HepG2 (cell line): Measurements from ENCODE around the gene TMEM184B. TPM values are rescaled to one million over a fixed set of nuclear protein-coding genes. Genes with fewer than 3 reads are reported as not detected.

Source experiments
- ATAC-seq: fragments of 200-7000 bp; cut with Tn5 transposase; 3 replicates; pipeline ENCODE4 v1.9.1; 2020; ENCODE audit warnings: mild to moderate bottlenecking, moderate library complexity
- BruUV-seq: library from RNA; stranded (reverse); fragments of 400-500 nt; replicated peaks from 2 replicates; lab custom pipeline; 2021; lab: Mats Ljungman, UMichigan
- CTCF ChIA-PET: fragments of 300-600 bp; formaldehyde crosslinking; extraction: SDS; loops from one replicate; lab custom pipeline; 2021; ENCODE audit warnings: low total read pairs, inconsistent platforms, low intra/inter-chr PET ratio; lab: Yijun Ruan, JAX
- POLR2A ChIA-PET: fragments of 350-600 bp; sonication (Branson Sonifier 250); formaldehyde crosslinking; loops from one replicate; lab custom pipeline; 2020; ENCODE audit warnings: antibody characterized with exemption, inconsistent platforms; lab: Yijun Ruan, JAX
- DNase-seq: peaks from one replicate; pipeline ENCODE4 v3.0.0-alpha.2; 2015; ENCODE audit warnings: low spot score
- FAIRE-seq: peaks from 3 replicates; lab custom pipeline; 2011; peaks lifted over from hg19 to GRCh38; lab: Jason Lieb, UNC
- H2AFZ ChIP-seq: one replicate; pipeline ENCODE4 v1.6.1; 2011; ENCODE audit warnings: low read length, inconsistent platforms
- H3K27ac ChIP-seq: fragments of 300-600 bp; 3 replicates; pipeline ENCODE4 v1.8.0; 2011; ENCODE audit warnings: mixed run types, mild to moderate bottlenecking, mixed read lengths, low read length, inconsistent platforms; ENCODE audit not compliant: insufficient read depth; ENCODE audit errors: extremely low read length
- H3K27me3 ChIP-seq, 2 experiments: fragments of 200-600 bp in 1 of 2; 2 replicates in 1 of 2; 3 replicates in 1 of 2; pipeline versions ENCODE4 v1.6.0 to v1.8.0; 2011; ENCODE audit warnings: low read length in 2 of 2, mild to moderate bottlenecking in 2 of 2, moderate library complexity in 2 of 2, inconsistent platforms in 1 of 2; ENCODE audit not compliant: insufficient read depth in 2 of 2, control insufficient read depth in 1 of 2
- H3K36me3 ChIP-seq, 2 experiments: fragments of 200-600 bp in 1 of 2; replicated peaks in 1 of 2; 2 replicates in 1 of 2; 3 replicates in 1 of 2; pipeline versions ENCODE4 v1.5.1 to v1.8.0; 2011; ENCODE audit warnings: low read length in 2 of 2, inconsistent platforms in 1 of 2; ENCODE audit not compliant: insufficient read depth in 2 of 2, control insufficient read depth in 1 of 2
- H3K4me1 ChIP-seq: 2 replicates; pipeline ENCODE4 v1.5.1; 2012; ENCODE audit warnings: low read length, inconsistent platforms; ENCODE audit not compliant: insufficient read depth
- H3K4me2 ChIP-seq: 2 replicates; pipeline ENCODE4 v1.6.0; 2011; ENCODE audit warnings: low read depth, low read length, inconsistent platforms
- H3K4me3 ChIP-seq, 3 experiments: fragments of 200-600 bp in 1 of 3; sonication (generic), shearing (Covaris generic) in 1 of 3; replicated peaks in 1 of 3; 2 replicates each; pipeline ENCODE4 v1.5.1; 2011 to 2016; ENCODE audit warnings: low read length in 3 of 3, inconsistent platforms in 2 of 3, low read depth in 2 of 3, mild to moderate bottlenecking in 2 of 3, control low read depth in 1 of 3, mixed read lengths in 1 of 3; ENCODE audit not compliant: insufficient read depth in 1 of 3
- H3K79me2 ChIP-seq: one replicate; pipeline ENCODE4 v1.6.1; 2011; ENCODE audit warnings: low read length, inconsistent platforms; ENCODE audit not compliant: insufficient read depth
- H3K9ac ChIP-seq: 2 replicates; pipeline ENCODE4 v1.6.0; 2011; ENCODE audit warnings: mild to moderate bottlenecking, low read depth, low read length, inconsistent platforms; ENCODE audit not compliant: insufficient read depth
- H3K9me3 ChIP-seq: 2 replicates; pipeline ENCODE4 v1.5.1; 2012; ENCODE audit warnings: mild to moderate bottlenecking, low read length
- H4K20me1 ChIP-seq: 2 replicates; pipeline ENCODE4 v1.6.0; 2011; ENCODE audit warnings: inconsistent platforms, mild to moderate bottlenecking, low read length, moderate library complexity; ENCODE audit not compliant: insufficient read depth
- HNF1B ChIP-seq: sonication (generic); formaldehyde crosslinking; IDR thresholded peaks from 2 replicates; pipeline ENCODE4 v1.5.1; 2020; ENCODE audit warnings: mild to moderate bottlenecking, moderate library complexity, missing genetic modification reagents
- MYNN ChIP-seq: sonication (generic); formaldehyde crosslinking; IDR thresholded peaks from 2 replicates; pipeline ENCODE4 v1.4.0; 2020; ENCODE audit warnings: mild to moderate bottlenecking, low read depth, missing genetic modification reagents
- NR2F2 ChIP-seq: IDR thresholded peaks from 2 replicates; pipeline ENCODE4 v1.6.1; 2012; ENCODE audit warnings: low read depth, inconsistent platforms, borderline replicate concordance
- REXO4 ChIP-seq: sonication (generic); formaldehyde crosslinking; IDR thresholded peaks from 2 replicates; pipeline ENCODE4 v1.8.0; 2022; ENCODE audit warnings: missing genetic modification reagents, mild to moderate bottlenecking, borderline replicate concordance
- SNAI1 ChIP-seq: sonication (generic); formaldehyde crosslinking; IDR thresholded peaks from 2 replicates; pipeline ENCODE4 v1.5.0; 2020; ENCODE audit warnings: mild to moderate bottlenecking, missing genetic modification reagents, borderline replicate concordance
- THAP11 ChIP-seq: IDR thresholded peaks from 2 replicates; pipeline ENCODE4 v1.6.1; 2016; ENCODE audit warnings: missing biosample characterization, missing genetic modification reagents
- ZBTB25 ChIP-seq: IDR thresholded peaks from 2 replicates; pipeline ENCODE4 v1.6.1; 2018; ENCODE audit warnings: missing genetic modification reagents
- ZMAT3 ChIP-seq: sonication (generic); formaldehyde crosslinking; conservative IDR thresholded peaks from 2 replicates; pipeline ENCODE4 v1.7.0; 2021; ENCODE audit warnings: missing genetic modification reagents
- ZMYM2 ChIP-seq: sonication (generic); formaldehyde crosslinking; IDR thresholded peaks from 2 replicates; pipeline ENCODE4 v1.8.0; 2022; ENCODE audit warnings: mild to moderate bottlenecking, missing genetic modification reagents
- ZNF142 ChIP-seq: sonication (generic); formaldehyde crosslinking; IDR thresholded peaks from 2 replicates; pipeline ENCODE4 v1.4.0; 2020; ENCODE audit warnings: missing genetic modification reagents
- ZNF549 ChIP-seq: sonication (generic); formaldehyde crosslinking; IDR thresholded peaks from 2 replicates; pipeline ENCODE4 v1.5.0; 2020; ENCODE audit warnings: missing genetic modification reagents
- ZNF704 ChIP-seq: sonication (generic); formaldehyde crosslinking; IDR thresholded peaks from 2 replicates; pipeline ENCODE4 v1.8.1; 2023; ENCODE audit warnings: mild to moderate bottlenecking, inconsistent platforms, moderate library complexity, missing genetic modification reagents, borderline replicate concordance
- ZNF737 ChIP-seq: sonication (generic); formaldehyde crosslinking; IDR thresholded peaks from 2 replicates; pipeline ENCODE4 v1.5.0; 2020; ENCODE audit warnings: missing genetic modification reagents, mild to moderate bottlenecking, borderline replicate concordance
- WGBS: methylation state at CpG from one replicate; pipeline ENCODE4 v1.1.6; 2017; ENCODE audit warnings: low lambda C conversion rate; 5-methylcytosine and 5-hydroxymethylcytosine counted together
- in situ Hi-C: cut with HindIII; loops from 2 replicates; pipeline ENCODE4 v1.10.0; 2017; ENCODE audit warnings: low pct_unique_long_range_greater_than_20kb; ENCODE audit not compliant: extremely low pct_ligation_motif_present
- intact Hi-C: fragments of 100-400 bp; cut with micrococcal nuclease; formaldehyde crosslinking; loops from one replicate; pipeline ENCODE4 v1.10.0; 2022; ENCODE audit not compliant: unreplicated experiment
- polyA plus RNA-seq, 8 experiments: library from polyadenylated mRNA; depleted of rRNA in 3 of 8; stranded (reverse) in 7 of 8; unstranded in 1 of 8; fragments of >200 nt; fragmentation: Illumina TruSeq in 4 of 8; extraction: Trizol in 4 of 8; gene quantifications; 2 replicates each; pipeline versions ENCODE4 v1.2.1 to v1.2.3, GENCODE V29; 2011 to 2016; ENCODE audit warnings: low read depth in 4 of 8, missing spikeins in 1 of 8, mixed read lengths in 1 of 8; ENCODE audit not compliant: insufficient read depth in 1 of 8
- total RNA-seq, 5 experiments: library from RNA; depleted of rRNA; stranded (reverse); fragments of >200 nt; fragmentation: Illumina TruSeq; extraction: Trizol; gene quantifications; 2 replicates each; pipeline ENCODE4 v1.2.3, GENCODE V29; 2016; ENCODE audit warnings: low read depth in 1 of 5

TMEM184B gene
- total and polyA plus RNA-seq, 2 of the 13 experiments (the other 11 are each of a cell fraction or from before 2014, with no cell fraction given), result 15.9 to 16.0 TPM

- DNase-seq (no peak), ATAC-seq (no peak), FAIRE-seq (no peak)
- Histone ChIP-seq H3K4me2 (no peak overlapping the region), H3K36me3 (no peaks in the 10 kb centered on the region), H3K4me3 (no peak overlapping the region), H4K20me1 (no peaks in the 10 kb centered on the region), H2AFZ (no peak overlapping the region), H3K4me1 (peaks cover 65% of the 10 kb centered on the region), H3K27ac (no peak overlapping the region), H3K79me2 (no peaks in the 10 kb centered on the region), H3K9ac (no peak overlapping the region), H3K9me3 (no peaks in the 10 kb centered on the region), H3K27me3 (no peaks in the 10 kb centered on the region)
- in situ Hi-C loops (no loop called here), intact Hi-C loops (no loop called here)
- CTCF ChIA-PET, result no interaction called here
- POLR2A ChIA-PET, result interaction anchor here (0.6 to 4.0 kb wide), 3 partner anchors 10 to 514 kb away, joined by 3 to 46 read pairs (median 3); partner anchors contain the start of gene MAFF
- BruUV-seq, result no TSS peak
- WGBS, result 96% methylated on average over 17 of the region's 17 CpGs
- TF ChIP-seq NR2F2, result no peak
- TF ChIP-seq ZNF704 (CRISPR knock-in tag), result no peak
- TF ChIP-seq ZNF549 (CRISPR knock-in tag), result no peak
- TF ChIP-seq THAP11, result no peak
- no peak for TF ChIP-seq HNF1B (CRISPR knock-in tag)
- TF ChIP-seq REXO4 (CRISPR knock-in tag), result no peak
- TF ChIP-seq ZNF142 (CRISPR knock-in tag), result no peak
- no peak for TF ChIP-seq SNAI1 (CRISPR knock-in tag)
- no peak for TF ChIP-seq ZMYM2 (CRISPR knock-in tag)
- TF ChIP-seq ZBTB25 (CRISPR knock-in tag), result no peak
- no peak for TF ChIP-seq ZMAT3 (CRISPR knock-in tag)
- TF ChIP-seq ZNF737 (CRISPR knock-in tag), result no peak
- no peak for TF ChIP-seq MYNN (CRISPR knock-in tag)
Measured at GRCh38 chr22:38175206-38176118, 97.3 kb downstream of the TMEM184B start.
